HepG2 (cell line): ENCODE measurements around the gene CSKMT. TPM values are rescaled to one million over a fixed set of nuclear protein-coding genes. Genes with fewer than 3 reads are reported as not detected.

Experiments used
- KLF16 ChIP-seq, 2 experiments: sonication (generic) in 1 of 2; formaldehyde crosslinking in 1 of 2; IDR thresholded peaks; 2 replicates each; pipeline versions ENCODE4 v1.6.1 to v1.8.0; 2016 to 2023; ENCODE audit warnings: missing genetic modification reagents in 2 of 2, missing compliant biosample characterization in 1 of 2
- PHB2 ChIP-seq: fragments of 450-650 bp; IDR thresholded peaks from 2 replicates; pipeline ENCODE4 v1.6.1; 2018; ENCODE audit not compliant: partially characterized antibody
- PLSCR1 ChIP-seq: sonication (generic); formaldehyde crosslinking; IDR thresholded peaks from 2 replicates; pipeline ENCODE4 v1.5.0; 2020; ENCODE audit warnings: missing genetic modification reagents, mild to moderate bottlenecking, borderline replicate concordance
- RFXANK ChIP-seq: IDR thresholded peaks from 2 replicates; pipeline ENCODE4 v1.6.1; 2016
- TAF1 ChIP-seq: sonication (generic); formaldehyde crosslinking; IDR thresholded peaks from 2 replicates; pipeline ENCODE4 v1.4.0; 2020; ENCODE audit warnings: missing genetic modification reagents
- TBX3 ChIP-seq: fragments of 450-650 bp; IDR thresholded peaks from 2 replicates; pipeline ENCODE4 v1.6.1; 2017; ENCODE audit warnings: antibody characterized with exemption, mild to moderate bottlenecking, inconsistent platforms, borderline replicate concordance
- ZNF138 ChIP-seq: sonication (generic); formaldehyde crosslinking; IDR thresholded peaks from 2 replicates; pipeline ENCODE4 v1.5.0; 2020; ENCODE audit warnings: mild to moderate bottlenecking, low read depth, missing genetic modification reagents
- ZNF224 ChIP-seq: sonication (generic); formaldehyde crosslinking; IDR thresholded peaks from 2 replicates; pipeline ENCODE4 v1.5.0; 2020; ENCODE audit warnings: mild to moderate bottlenecking, missing genetic modification reagents
- ZNF547 ChIP-seq: sonication (generic); formaldehyde crosslinking; IDR thresholded peaks from 2 replicates; pipeline ENCODE4 v1.5.1; 2020; ENCODE audit warnings: mild to moderate bottlenecking, missing genetic modification reagents
- ZNF564 ChIP-seq: sonication (generic); formaldehyde crosslinking; IDR thresholded peaks from 2 replicates; pipeline ENCODE4 v1.8.1; 2023; ENCODE audit warnings: mild to moderate bottlenecking, missing genetic modification reagents
- ZNF607 ChIP-seq: sonication (generic); formaldehyde crosslinking; IDR thresholded peaks from 2 replicates; pipeline ENCODE4 v1.5.1; 2020; ENCODE audit warnings: missing genetic modification reagents, mild to moderate bottlenecking, borderline replicate concordance
- polyA plus RNA-seq, 8 experiments: library from polyadenylated mRNA; depleted of rRNA in 3 of 8; stranded (reverse) in 7 of 8; unstranded in 1 of 8; fragments of >200 nt; fragmentation: Illumina TruSeq in 4 of 8; extraction: Trizol in 4 of 8; gene quantifications; 2 replicates each; pipeline versions ENCODE4 v1.2.1 to v1.2.3, GENCODE V29; 2011 to 2016; ENCODE audit warnings: low read depth in 4 of 8, missing spikeins in 1 of 8, mixed read lengths in 1 of 8; ENCODE audit not compliant: insufficient read depth in 1 of 8
- total RNA-seq, 5 experiments: library from RNA; depleted of rRNA; stranded (reverse); fragments of >200 nt; fragmentation: Illumina TruSeq; extraction: Trizol; gene quantifications; 2 replicates each; pipeline ENCODE4 v1.2.3, GENCODE V29; 2016; ENCODE audit warnings: low read depth in 1 of 5
- TF ChIP-seq, protein P1 (sequence below): sonication (generic); formaldehyde crosslinking; conservative IDR thresholded peaks from 2 replicates; pipeline ENCODE4 v1.4.0; 2020; ENCODE audit warnings: missing genetic modification reagents
- TF ChIP-seq, protein P2 (sequence below): sonication (generic); formaldehyde crosslinking; IDR thresholded peaks from 2 replicates; pipeline ENCODE4 v1.4.0; 2020; ENCODE audit warnings: missing genetic modification reagents
- TF ChIP-seq, protein P3 (sequence below): IDR thresholded peaks from 2 replicates; pipeline ENCODE4 v1.6.1; 2016; ENCODE audit warnings: mild to moderate bottlenecking
- TF ChIP-seq, protein P4 (sequence below): sonication (generic); formaldehyde crosslinking; IDR thresholded peaks from 2 replicates; pipeline ENCODE4 v1.4.0; 2020; ENCODE audit warnings: mild to moderate bottlenecking, missing genetic modification reagents
- TF ChIP-seq, protein P5 (sequence below): sonication (generic); formaldehyde crosslinking; IDR thresholded peaks from 2 replicates; pipeline ENCODE4 v1.8.0; 2022; ENCODE audit warnings: mild to moderate bottlenecking, missing genetic modification reagents, moderate library complexity

Gene CSKMT
- total and polyA plus RNA-seq, 2 of the 13 experiments (the other 11 are each of a cell fraction or from before 2014, with no cell fraction given): 7.6 to 31.8 TPM

DNA sequence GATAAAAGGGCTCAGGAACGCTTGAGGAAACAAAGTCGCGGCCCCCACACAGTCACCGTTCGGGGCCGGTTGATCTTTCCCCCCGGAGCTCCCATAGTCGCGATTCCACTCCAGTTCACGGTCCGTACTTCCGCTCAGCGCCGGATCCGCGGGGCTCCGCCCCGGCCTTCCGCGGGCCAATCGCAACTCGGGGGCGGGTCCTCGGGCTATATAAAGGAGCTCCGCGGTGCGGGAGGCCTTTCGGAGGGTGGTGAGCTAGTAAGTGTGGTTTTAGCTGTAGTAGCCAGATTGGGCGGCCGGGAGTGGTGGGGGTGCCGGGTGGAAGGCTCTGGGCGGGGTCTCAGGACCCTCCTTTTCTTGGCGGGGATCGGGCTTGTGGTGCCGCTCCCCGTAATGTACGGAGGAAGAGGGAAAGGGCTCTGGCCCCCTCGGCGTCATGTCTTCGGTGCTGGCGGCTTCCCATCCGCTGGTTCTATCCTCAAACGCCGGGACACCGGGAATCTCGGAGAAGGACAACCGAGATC is at the start of gene CSKMT, which contains the start of gene C11orf98 (continued):
- TF ChIP-seq, protein P1, sequence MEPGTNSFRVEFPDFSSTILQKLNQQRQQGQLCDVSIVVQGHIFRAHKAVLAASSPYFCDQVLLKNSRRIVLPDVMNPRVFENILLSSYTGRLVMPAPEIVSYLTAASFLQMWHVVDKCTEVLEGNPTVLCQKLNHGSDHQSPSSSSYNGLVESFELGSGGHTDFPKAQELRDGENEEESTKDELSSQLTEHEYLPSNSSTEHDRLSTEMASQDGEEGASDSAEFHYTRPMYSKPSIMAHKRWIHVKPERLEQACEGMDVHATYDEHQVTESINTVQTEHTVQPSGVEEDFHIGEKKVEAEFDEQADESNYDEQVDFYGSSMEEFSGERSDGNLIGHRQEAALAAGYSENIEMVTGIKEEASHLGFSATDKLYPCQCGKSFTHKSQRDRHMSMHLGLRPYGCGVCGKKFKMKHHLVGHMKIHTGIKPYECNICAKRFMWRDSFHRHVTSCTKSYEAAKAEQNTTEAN: 0 out of 2 replicates have a peak, but pooled peaks have one; percentile 33
- TF ChIP-seq, protein P2, sequence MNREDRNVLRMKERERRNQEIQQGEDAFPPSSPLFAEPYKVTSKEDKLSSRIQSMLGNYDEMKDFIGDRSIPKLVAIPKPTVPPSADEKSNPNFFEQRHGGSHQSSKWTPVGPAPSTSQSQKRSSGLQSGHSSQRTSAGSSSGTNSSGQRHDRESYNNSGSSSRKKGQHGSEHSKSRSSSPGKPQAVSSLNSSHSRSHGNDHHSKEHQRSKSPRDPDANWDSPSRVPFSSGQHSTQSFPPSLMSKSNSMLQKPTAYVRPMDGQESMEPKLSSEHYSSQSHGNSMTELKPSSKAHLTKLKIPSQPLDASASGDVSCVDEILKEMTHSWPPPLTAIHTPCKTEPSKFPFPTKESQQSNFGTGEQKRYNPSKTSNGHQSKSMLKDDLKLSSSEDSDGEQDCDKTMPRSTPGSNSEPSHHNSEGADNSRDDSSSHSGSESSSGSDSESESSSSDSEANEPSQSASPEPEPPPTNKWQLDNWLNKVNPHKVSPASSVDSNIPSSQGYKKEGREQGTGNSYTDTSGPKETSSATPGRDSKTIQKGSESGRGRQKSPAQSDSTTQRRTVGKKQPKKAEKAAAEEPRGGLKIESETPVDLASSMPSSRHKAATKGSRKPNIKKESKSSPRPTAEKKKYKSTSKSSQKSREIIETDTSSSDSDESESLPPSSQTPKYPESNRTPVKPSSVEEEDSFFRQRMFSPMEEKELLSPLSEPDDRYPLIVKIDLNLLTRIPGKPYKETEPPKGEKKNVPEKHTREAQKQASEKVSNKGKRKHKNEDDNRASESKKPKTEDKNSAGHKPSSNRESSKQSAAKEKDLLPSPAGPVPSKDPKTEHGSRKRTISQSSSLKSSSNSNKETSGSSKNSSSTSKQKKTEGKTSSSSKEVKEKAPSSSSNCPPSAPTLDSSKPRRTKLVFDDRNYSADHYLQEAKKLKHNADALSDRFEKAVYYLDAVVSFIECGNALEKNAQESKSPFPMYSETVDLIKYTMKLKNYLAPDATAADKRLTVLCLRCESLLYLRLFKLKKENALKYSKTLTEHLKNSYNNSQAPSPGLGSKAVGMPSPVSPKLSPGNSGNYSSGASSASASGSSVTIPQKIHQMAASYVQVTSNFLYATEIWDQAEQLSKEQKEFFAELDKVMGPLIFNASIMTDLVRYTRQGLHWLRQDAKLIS (CRISPR knock-in tag): no peak; the same call in 1 of the 2 replicates
- TF ChIP-seq RFXANK (no peak), PHB2 (no peak), KLF16 (CRISPR knock-in tag; IDR thresholded peaks at IDR 0.05) (peak; percentile 41 to 94; a peak in 2 of 4 replicates), ZNF547 (peak; percentile 55; the same call in 1 of the 2 replicates), PLSCR1 (CRISPR knock-in tag) (no peak), ZNF607 (peak; percentile 83; the same call in 1 of the 2 replicates), TBX3 (no peak), ZNF224 (CRISPR knock-in tag) (no peak), TAF1 (peak; percentile 92), ZNF564 (CRISPR knock-in tag) (no peak), ZNF138 (CRISPR knock-in tag) (no peak)
- TF ChIP-seq, protein P3, sequence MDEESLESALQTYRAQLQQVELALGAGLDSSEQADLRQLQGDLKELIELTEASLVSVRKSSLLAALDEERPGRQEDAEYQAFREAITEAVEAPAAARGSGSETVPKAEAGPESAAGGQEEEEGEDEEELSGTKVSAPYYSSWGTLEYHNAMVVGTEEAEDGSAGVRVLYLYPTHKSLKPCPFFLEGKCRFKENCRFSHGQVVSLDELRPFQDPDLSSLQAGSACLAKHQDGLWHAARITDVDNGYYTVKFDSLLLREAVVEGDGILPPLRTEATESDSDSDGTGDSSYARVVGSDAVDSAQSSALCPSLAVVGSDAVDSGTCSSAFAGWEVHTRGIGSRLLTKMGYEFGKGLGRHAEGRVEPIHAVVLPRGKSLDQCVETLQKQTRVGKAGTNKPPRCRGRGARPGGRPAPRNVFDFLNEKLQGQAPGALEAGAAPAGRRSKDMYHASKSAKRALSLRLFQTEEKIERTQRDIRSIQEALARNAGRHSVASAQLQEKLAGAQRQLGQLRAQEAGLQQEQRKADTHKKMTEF (CRISPR knock-in tag): peak; percentile 63
- TF ChIP-seq, protein P4, sequence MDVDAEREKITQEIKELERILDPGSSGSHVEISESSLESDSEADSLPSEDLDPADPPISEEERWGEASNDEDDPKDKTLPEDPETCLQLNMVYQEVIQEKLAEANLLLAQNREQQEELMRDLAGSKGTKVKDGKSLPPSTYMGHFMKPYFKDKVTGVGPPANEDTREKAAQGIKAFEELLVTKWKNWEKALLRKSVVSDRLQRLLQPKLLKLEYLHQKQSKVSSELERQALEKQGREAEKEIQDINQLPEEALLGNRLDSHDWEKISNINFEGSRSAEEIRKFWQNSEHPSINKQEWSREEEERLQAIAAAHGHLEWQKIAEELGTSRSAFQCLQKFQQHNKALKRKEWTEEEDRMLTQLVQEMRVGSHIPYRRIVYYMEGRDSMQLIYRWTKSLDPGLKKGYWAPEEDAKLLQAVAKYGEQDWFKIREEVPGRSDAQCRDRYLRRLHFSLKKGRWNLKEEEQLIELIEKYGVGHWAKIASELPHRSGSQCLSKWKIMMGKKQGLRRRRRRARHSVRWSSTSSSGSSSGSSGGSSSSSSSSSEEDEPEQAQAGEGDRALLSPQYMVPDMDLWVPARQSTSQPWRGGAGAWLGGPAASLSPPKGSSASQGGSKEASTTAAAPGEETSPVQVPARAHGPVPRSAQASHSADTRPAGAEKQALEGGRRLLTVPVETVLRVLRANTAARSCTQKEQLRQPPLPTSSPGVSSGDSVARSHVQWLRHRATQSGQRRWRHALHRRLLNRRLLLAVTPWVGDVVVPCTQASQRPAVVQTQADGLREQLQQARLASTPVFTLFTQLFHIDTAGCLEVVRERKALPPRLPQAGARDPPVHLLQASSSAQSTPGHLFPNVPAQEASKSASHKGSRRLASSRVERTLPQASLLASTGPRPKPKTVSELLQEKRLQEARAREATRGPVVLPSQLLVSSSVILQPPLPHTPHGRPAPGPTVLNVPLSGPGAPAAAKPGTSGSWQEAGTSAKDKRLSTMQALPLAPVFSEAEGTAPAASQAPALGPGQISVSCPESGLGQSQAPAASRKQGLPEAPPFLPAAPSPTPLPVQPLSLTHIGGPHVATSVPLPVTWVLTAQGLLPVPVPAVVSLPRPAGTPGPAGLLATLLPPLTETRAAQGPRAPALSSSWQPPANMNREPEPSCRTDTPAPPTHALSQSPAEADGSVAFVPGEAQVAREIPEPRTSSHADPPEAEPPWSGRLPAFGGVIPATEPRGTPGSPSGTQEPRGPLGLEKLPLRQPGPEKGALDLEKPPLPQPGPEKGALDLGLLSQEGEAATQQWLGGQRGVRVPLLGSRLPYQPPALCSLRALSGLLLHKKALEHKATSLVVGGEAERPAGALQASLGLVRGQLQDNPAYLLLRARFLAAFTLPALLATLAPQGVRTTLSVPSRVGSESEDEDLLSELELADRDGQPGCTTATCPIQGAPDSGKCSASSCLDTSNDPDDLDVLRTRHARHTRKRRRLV (CRISPR knock-in tag): peak; percentile 84
- TF ChIP-seq, protein P5, sequence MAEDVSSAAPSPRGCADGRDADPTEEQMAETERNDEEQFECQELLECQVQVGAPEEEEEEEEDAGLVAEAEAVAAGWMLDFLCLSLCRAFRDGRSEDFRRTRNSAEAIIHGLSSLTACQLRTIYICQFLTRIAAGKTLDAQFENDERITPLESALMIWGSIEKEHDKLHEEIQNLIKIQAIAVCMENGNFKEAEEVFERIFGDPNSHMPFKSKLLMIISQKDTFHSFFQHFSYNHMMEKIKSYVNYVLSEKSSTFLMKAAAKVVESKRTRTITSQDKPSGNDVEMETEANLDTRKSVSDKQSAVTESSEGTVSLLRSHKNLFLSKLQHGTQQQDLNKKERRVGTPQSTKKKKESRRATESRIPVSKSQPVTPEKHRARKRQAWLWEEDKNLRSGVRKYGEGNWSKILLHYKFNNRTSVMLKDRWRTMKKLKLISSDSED (CRISPR knock-in tag): no peak
